ENCODE results near the gene FLT3. TPM values are rescaled to one million over a fixed set of nuclear protein-coding genes. Genes with fewer than 3 reads are reported as not detected.

FLT3 gene
- total RNA-seq, 2 donors from 2014 or later = 0.27 to 2.4 TPM

- H3K4me1 ChIP-seq (replicated peaks) = no peaks in the 10 kb centered on the region
- no peaks in the 10 kb centered on the region for H3K9me3 ChIP-seq
- WGBS = 66% methylated on average over 2 of the region's 2 CpGs
- DNase-seq (ENCODE audit: low spot score) = no peak
- H3K4me3 ChIP-seq = no peak overlapping the region
- no peak for TF ChIP-seq CTCF (IDR thresholded peaks at IDR 0.05)
- no peak for TF ChIP-seq POLR2AphosphoS5 (IDR thresholded peaks at IDR 0.05)
- no peak for TF ChIP-seq POLR2A (IDR thresholded peaks at IDR 0.05)
- H3K27ac ChIP-seq = no peak overlapping the region
- intact Hi-C loops (cut with DNase I) = loop anchor here (5.0 to 10.0 kb wide), 2 partner anchors 620 to 1048 kb away; no protein-coding TSS in a partner anchor
- peaks cover 32% of the 10 kb centered on the region for H3K27me3 ChIP-seq (replicated peaks; ENCODE audit: insufficient read depth)
- no peaks in the 10 kb centered on the region for H3K36me3 ChIP-seq
Observed at GRCh38 chr13:27982361-27982760, 118.0 kb downstream of the FLT3 start.

- 20% methylated on average over 11 of the region's 11 CpGs for WGBS
- TF ChIP-seq POLR2A (IDR thresholded peaks at IDR 0.05) = no peak
- no peak for TF ChIP-seq CTCF (IDR thresholded peaks at IDR 0.05)
- TF ChIP-seq POLR2AphosphoS5 (IDR thresholded peaks at IDR 0.05) = no peak
- DNase-seq (ENCODE audit: low spot score) = no peak
- Histone ChIP-seq H3K4me1 (replicated peaks) (no peaks in the 10 kb centered on the region), H3K36me3 (no peaks in the 10 kb centered on the region), H3K27me3 (replicated peaks; ENCODE audit: insufficient read depth) (peaks cover 44% of the 10 kb centered on the region), H3K4me3 (no peak overlapping the region), H3K27ac (no peak overlapping the region), H3K9me3 (no peaks in the 10 kb centered on the region)
- intact Hi-C loops (cut with DNase I) = loop anchor here (5.0 to 10.0 kb wide), 2 partner anchors 619 to 1046 kb away; no protein-coding TSS in a partner anchor
Observed at GRCh38 chr13:27981006-27981708, 119.2 kb downstream of the FLT3 start.

- TF ChIP-seq CTCF (IDR thresholded peaks at IDR 0.05) = no peak
- TF ChIP-seq POLR2AphosphoS5 (IDR thresholded peaks at IDR 0.05) = no peak
- no peak for TF ChIP-seq POLR2A (IDR thresholded peaks at IDR 0.05)
- intact Hi-C loops (cut with DNase I) = loop anchor here (5.0 to 10.0 kb wide), 2 partner anchors 618 to 1046 kb away; no protein-coding TSS in a partner anchor
- Histone ChIP-seq H3K4me3 (no peak overlapping the region), H3K9me3 (no peaks in the 10 kb centered on the region), H3K36me3 (no peaks in the 10 kb centered on the region), H3K27me3 (replicated peaks; ENCODE audit: insufficient read depth) (peaks cover 51% of the 10 kb centered on the region), H3K4me1 (replicated peaks) (no peaks in the 10 kb centered on the region), H3K27ac (no peak overlapping the region)
- WGBS = 4% methylated on average over 54 of the region's 54 CpGs
- DNase-seq (ENCODE audit: low spot score) = no peak
Observed at GRCh38 chr13:27980280-27980998, 119.9 kb downstream of the FLT3 start.

- Histone ChIP-seq H3K9me3 (no peaks in the 10 kb centered on the region), H3K4me3 (no peak overlapping the region), H3K27me3 (replicated peaks; ENCODE audit: insufficient read depth) (peaks cover 56% of the 10 kb centered on the region), H3K4me1 (replicated peaks) (no peaks in the 10 kb centered on the region), H3K36me3 (no peaks in the 10 kb centered on the region), H3K27ac (no peak overlapping the region)
- TF ChIP-seq CTCF (IDR thresholded peaks at IDR 0.05) = no peak
- no peak for TF ChIP-seq POLR2AphosphoS5 (IDR thresholded peaks at IDR 0.05)
- no peak for TF ChIP-seq POLR2A (IDR thresholded peaks at IDR 0.05)
- WGBS = 8% methylated on average over 15 of the region's 15 CpGs
- intact Hi-C loops (cut with DNase I) = loop anchor here (5.0 to 10.0 kb wide), 3 partner anchors 445 to 1045 kb away; no protein-coding TSS in a partner anchor
- no peak for DNase-seq (ENCODE audit: low spot score)
Observed at GRCh38 chr13:27979765-27980279, 120.6 kb downstream of the FLT3 start.
